HUES6 (cell line): ENCODE results near the gene TET1.

ENCODE experiments used
- H3K27ac ChIP-seq: 2 replicates; pipeline ENCODE4 v1.7.0; 2013; ENCODE audit warnings: low read depth, mild to moderate bottlenecking, low read length, inconsistent platforms
- H3K27me3 ChIP-seq: 2 replicates; pipeline ENCODE4 v1.6.1; 2013; ENCODE audit warnings: low read length; ENCODE audit not compliant: control insufficient read depth, insufficient read depth
- H3K36me3 ChIP-seq: 2 replicates; pipeline ENCODE4 v1.6.1; 2013; ENCODE audit warnings: low read length; ENCODE audit not compliant: control insufficient read depth, insufficient read depth
- H3K4me1 ChIP-seq: 2 replicates; pipeline ENCODE4 v1.6.1; 2013; ENCODE audit warnings: low read length; ENCODE audit not compliant: control insufficient read depth, insufficient read depth
- H3K4me3 ChIP-seq: 2 replicates; pipeline ENCODE4 v1.5.1; 2013; ENCODE audit warnings: low read depth, low read length
- H3K9ac ChIP-seq: one replicate; pipeline ENCODE4 v1.6.1; 2013; ENCODE audit warnings: mild to moderate bottlenecking, low read length
- H3K9me3 ChIP-seq: 2 replicates; pipeline ENCODE4 v1.6.1; 2013; ENCODE audit warnings: low read depth, low read length; ENCODE audit not compliant: control insufficient read depth, insufficient read depth

The TET1 gene

GRCh38 chr10:68550747-68551411 is 9.3 kb upstream of the TET1 start:
- no peak overlapping the region for H3K27ac ChIP-seq
- no peaks in the 10 kb centered on the region for H3K9me3 ChIP-seq

GRCh38 chr10:68553138-68553537 is 7.0 kb upstream of the TET1 start:
- H3K36me3 ChIP-seq: no peaks in the 10 kb centered on the region
- H3K9me3 ChIP-seq: no peaks in the 10 kb centered on the region
- H3K9ac ChIP-seq: peak overlapping the region; percentile 82
- H3K27ac ChIP-seq: peak overlapping the region; percentile 93
- peak overlapping the region; percentile 33; the same call in 1 of the 2 replicates for H3K4me3 ChIP-seq
- peaks cover 18% of the 10 kb centered on the region for H3K4me1 ChIP-seq
- no peaks in the 10 kb centered on the region for H3K27me3 ChIP-seq

More at GRCh38 chr10:68550747-68551411, 9.3 kb upstream of the TET1 start:
- Histone ChIP-seq H3K4me1 (peaks cover 15% of the 10 kb centered on the region), H3K27me3 (no peaks in the 10 kb centered on the region), H3K9ac (no peak overlapping the region), H3K4me3 (no peak overlapping the region), H3K36me3 (no peaks in the 10 kb centered on the region)

GRCh38 chr10:68553599-68553998 is 6.5 kb upstream of the TET1 start:
- H3K4me1 ChIP-seq: peaks cover 18% of the 10 kb centered on the region
- peak overlapping the region; percentile 93 for H3K27ac ChIP-seq
- no peaks in the 10 kb centered on the region for H3K27me3 ChIP-seq
- peak overlapping the region; percentile 82 for H3K9ac ChIP-seq
- H3K36me3 ChIP-seq: no peaks in the 10 kb centered on the region
- H3K9me3 ChIP-seq: no peaks in the 10 kb centered on the region
- H3K4me3 ChIP-seq: peak overlapping the region; percentile 33; the same call in 1 of the 2 replicates

GRCh38 chr10:68558478-68558877 is 1.7 kb upstream of the TET1 start:
- Histone ChIP-seq H3K36me3 (no peaks in the 10 kb centered on the region), H3K4me3 (no peak overlapping the region), H3K9ac (no peak overlapping the region), H3K4me1 (peaks cover 14% of the 10 kb centered on the region), H3K9me3 (no peaks in the 10 kb centered on the region), H3K27me3 (no peaks in the 10 kb centered on the region), H3K27ac (no peak overlapping the region)

- no peak overlapping the region for H3K27ac ChIP-seq
- H3K9me3 ChIP-seq: no peaks in the 10 kb centered on the region
- H3K4me3 ChIP-seq: no peak overlapping the region
- no peak overlapping the region for H3K9ac ChIP-seq
- no peaks in the 10 kb centered on the region for H3K27me3 ChIP-seq
- no peaks in the 10 kb centered on the region for H3K36me3 ChIP-seq
- H3K4me1 ChIP-seq: peaks cover 16% of the 10 kb centered on the region
Observed at GRCh38 chr10:68559251-68559650, 886 bp upstream of the TET1 start.

- Histone ChIP-seq H3K27ac (no peak overlapping the region), H3K4me1 (peaks cover 16% of the 10 kb centered on the region), H3K9ac (no peak overlapping the region), H3K36me3 (no peaks in the 10 kb centered on the region), H3K4me3 (peak overlapping the region; percentile 95), H3K9me3 (no peaks in the 10 kb centered on the region), H3K27me3 (no peaks in the 10 kb centered on the region)
Observed at GRCh38 chr10:68559841-68560185, 324 bp upstream of the TET1 start.

- Histone ChIP-seq H3K4me3 (peak overlapping the region; percentile 95), H3K9me3 (no peaks in the 10 kb centered on the region), H3K4me1 (peaks cover 24% of the 10 kb centered on the region), H3K27ac (peak overlapping the region; percentile 92), H3K36me3 (no peaks in the 10 kb centered on the region), H3K27me3 (no peaks in the 10 kb centered on the region), H3K9ac (peak overlapping the region; percentile 95)
Observed at GRCh38 chr10:68560943-68561864, 1.1 kb downstream of the TET1 start.

GRCh38 chr10:68561865-68562649 is 1.9 kb downstream of the TET1 start:
- H3K9ac ChIP-seq: peak overlapping the region; percentile 95
- no peaks in the 10 kb centered on the region for H3K9me3 ChIP-seq
- peaks cover 3% of the 10 kb centered on the region; the same call in 1 of the 2 replicates for H3K36me3 ChIP-seq
- peak overlapping the region; percentile 95 for H3K4me3 ChIP-seq
- H3K4me1 ChIP-seq: peaks cover 25% of the 10 kb centered on the region
- peak overlapping the region; percentile 62; the same call in 1 of the 2 replicates for H3K27ac ChIP-seq
- H3K27me3 ChIP-seq: no peaks in the 10 kb centered on the region

- H3K27ac ChIP-seq: peak overlapping the region; percentile 89
- H3K9ac ChIP-seq: peak overlapping the region; percentile 95
- no peaks in the 10 kb centered on the region for H3K9me3 ChIP-seq
- no peaks in the 10 kb centered on the region for H3K27me3 ChIP-seq
- peaks cover 25% of the 10 kb centered on the region for H3K4me1 ChIP-seq
- peaks cover 3% of the 10 kb centered on the region; the same call in 1 of the 2 replicates for H3K36me3 ChIP-seq
- peak overlapping the region; percentile 95 for H3K4me3 ChIP-seq
Observed at GRCh38 chr10:68562661-68563570, 2.8 kb downstream of the TET1 start.

- Histone ChIP-seq H3K27ac (no peak overlapping the region), H3K9ac (no peak overlapping the region), H3K36me3 (peaks cover 3% of the 10 kb centered on the region; the same call in 1 of the 2 replicates), H3K9me3 (no peaks in the 10 kb centered on the region), H3K27me3 (no peaks in the 10 kb centered on the region), H3K4me1 (peaks cover 22% of the 10 kb centered on the region), H3K4me3 (no peak overlapping the region)
Observed at GRCh38 chr10:68564712-68565111, 4.6 kb downstream of the TET1 start.
